ENCODE results near the gene BTN2A1.

DNA sequence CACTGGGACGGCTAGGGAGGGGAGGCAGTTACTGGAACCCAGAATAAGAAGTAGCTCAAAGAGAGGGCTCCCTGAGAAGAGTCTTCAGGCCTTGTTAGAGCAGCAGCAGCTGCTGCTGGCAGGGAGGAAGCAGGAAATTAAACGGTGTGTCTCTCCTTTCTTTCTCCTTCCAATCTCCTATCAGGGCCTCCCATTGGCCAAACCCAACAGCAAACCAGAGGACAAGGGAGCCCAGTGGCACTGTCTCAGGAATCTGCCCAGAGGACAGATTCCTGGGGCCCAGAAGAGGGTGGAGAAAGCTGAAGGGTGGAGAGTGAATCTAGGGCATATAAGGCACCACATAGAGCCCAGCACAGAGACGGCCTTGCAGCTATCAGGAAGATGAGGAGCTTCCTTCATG lies 45.5 kb upstream of the BTN2A1 start:
- TF ChIP-seq CTCF (conservative IDR thresholded peaks at IDR 0.05; ENCODE audit: low read depth, low read length) (no peak), EZH2phosphoT487 (IDR thresholded peaks at IDR 0.05; ENCODE audit: borderline replicate concordance, low read length) (no peak)
